HG03460 (cell line): ENCODE results near the gene C11orf58.
A peak's percentile ranks its signal among the peaks of the same experiment; 100 is the strongest.

Experiments used
- ATAC-seq: cut with Tn5 transposase; IDR thresholded peaks from one replicate; pipeline ENCODE4 v1.9.1; 2021; ENCODE audit not compliant: unreplicated experiment

Gene C11orf58

DNA sequence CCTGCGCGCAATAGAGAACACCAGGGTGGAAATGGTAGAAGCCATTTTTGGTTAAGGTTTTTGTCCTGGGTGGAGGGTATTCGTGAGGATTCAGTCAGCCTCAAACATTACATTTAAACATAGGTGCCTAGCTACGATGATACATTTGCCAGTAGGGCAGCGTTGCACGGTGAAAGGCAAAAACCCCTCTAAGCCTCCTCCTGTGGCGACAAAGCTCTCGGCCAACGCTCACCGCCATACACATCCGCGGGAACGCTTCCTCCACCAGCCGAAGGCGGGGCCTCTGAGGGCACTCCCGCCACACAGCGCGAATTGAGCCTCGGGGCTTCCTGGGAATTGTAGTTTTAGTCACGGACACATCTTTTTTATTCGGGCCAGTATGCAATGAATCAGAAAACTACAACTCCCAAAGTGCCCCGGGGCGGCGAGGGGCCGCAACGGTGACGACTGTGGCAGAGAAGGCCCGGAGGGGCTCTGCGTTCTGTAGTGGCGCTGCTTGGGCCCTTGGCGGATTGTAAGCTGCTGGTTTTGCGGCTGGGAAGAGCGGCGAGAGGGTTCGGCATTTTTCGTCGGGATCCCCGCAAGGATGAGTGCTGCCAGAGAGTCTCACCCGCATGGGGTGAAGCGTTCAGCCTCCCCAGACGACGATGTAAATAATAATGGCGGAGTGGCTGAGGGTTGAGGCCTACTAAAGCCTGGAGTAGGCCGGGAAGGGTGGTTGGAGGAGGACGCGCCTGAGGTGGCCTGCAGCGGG is at the start of gene C11orf58:
Gene C11orf58, plus strand, starts transcription at position 455 of the 754 bp plus-strand sequence. Its CDS starts 132 bp downstream, at position 587.
- peak; percentile 97 for ATAC-seq

- ATAC-seq, result no peak
Measured at GRCh38 chr11:16690086-16690485, 48.4 kb upstream of the C11orf58 start.

- ATAC-seq, result no peak
Measured at GRCh38 chr11:16703795-16704194, 34.7 kb upstream of the C11orf58 start.

- no peak for ATAC-seq
Measured at GRCh38 chr11:16713594-16713993, 24.9 kb upstream of the C11orf58 start.

DNA sequence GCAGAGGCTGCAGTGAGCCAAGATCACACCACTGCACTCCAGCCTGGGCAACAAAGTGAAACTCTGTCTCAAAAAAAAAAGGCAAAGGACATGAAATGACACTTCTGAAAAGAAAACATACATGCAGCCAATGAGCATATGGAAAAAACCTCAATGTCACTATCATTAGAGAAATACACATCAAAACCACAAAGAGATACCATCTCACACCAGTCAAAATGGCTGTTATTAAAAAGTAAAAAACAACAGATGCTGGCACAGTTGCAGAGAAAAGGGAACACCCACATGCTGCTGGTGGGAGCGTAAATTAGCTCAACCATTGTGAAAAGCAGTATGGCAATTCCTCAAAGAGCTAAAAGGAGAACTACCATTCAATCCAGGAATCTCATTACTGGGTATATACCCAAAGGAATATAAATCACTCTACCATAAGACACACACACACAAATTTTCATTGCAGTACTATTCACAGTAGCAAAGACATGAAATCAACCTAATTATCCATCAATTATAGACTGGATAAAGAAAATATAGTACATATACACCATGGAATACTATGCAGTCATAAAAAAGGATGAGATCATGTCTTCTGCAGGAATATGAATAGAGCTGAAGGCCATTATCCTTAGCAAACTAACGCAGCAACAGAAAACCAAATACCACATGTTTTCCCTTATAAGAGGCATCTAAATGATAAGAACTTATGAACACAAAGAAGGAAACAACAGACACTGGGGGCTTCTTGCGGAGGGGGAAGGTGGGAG is 15.7 kb upstream of the C11orf58 start:
- no peak for ATAC-seq

GRCh38 chr11:16727806-16728205 is 10.6 kb upstream of the C11orf58 start:
- ATAC-seq, result no peak

DNA sequence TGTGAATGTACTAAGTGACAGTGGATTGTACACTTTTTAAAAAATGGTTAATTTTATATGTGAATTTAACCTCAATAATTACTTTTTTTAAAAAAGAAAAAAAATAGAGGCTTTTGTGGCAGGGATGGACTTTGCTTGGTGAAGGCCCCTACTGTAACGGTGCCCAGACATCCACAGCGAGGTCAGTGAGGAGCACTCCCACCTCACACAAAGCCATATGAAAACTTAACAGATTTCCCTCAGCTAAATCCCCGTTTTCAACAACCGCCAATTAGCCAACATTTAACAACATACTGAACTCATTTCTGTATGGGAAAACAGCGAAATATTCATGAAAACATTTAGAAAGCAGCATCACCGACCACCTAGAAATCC is 642 bp upstream of the C11orf58 start:
- ATAC-seq, result peak; percentile 12

GRCh38 chr11:16738947-16739815 is 734 bp downstream of the C11orf58 start:
- ATAC-seq, result peak; percentile 0

DNA sequence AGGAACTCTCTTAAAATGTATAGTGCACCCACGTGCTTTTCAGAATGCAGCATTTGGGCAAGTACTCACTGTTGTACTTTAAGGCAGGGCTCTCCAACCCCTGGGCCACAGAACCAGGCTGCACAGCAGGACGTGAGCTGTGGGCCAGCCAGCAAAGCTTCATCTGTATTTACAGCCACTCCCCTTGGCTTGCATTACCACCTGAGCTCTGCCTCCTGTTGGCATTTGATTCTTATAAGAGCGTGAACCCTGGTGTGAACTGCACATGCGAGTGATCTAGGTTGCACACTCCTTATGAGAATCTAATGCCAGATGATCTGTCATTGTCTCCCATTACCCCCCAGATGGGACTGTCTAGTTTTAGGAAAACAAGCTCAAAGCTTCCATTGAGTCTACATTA is 3.0 kb downstream of the C11orf58 start:
- no peak for ATAC-seq

DNA sequence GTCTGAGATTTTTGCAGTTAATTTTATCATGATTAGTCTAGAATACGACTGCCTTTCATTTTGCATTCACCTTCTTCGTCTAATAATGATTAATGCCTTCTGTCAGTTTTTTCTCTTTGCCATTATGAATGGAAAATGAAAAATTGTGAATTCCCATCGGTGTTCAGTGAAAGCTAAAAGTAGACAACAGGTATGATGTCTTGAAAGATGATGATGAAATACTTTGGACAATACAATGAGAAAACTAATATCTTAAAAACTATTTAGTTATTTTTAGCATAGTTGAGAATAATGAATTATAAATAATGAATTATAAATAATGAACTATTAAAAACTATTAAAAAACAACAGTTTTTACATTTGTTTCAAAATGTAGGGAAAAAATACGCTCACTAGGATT is 5.0 kb downstream of the C11orf58 start:
- no peak for ATAC-seq

DNA sequence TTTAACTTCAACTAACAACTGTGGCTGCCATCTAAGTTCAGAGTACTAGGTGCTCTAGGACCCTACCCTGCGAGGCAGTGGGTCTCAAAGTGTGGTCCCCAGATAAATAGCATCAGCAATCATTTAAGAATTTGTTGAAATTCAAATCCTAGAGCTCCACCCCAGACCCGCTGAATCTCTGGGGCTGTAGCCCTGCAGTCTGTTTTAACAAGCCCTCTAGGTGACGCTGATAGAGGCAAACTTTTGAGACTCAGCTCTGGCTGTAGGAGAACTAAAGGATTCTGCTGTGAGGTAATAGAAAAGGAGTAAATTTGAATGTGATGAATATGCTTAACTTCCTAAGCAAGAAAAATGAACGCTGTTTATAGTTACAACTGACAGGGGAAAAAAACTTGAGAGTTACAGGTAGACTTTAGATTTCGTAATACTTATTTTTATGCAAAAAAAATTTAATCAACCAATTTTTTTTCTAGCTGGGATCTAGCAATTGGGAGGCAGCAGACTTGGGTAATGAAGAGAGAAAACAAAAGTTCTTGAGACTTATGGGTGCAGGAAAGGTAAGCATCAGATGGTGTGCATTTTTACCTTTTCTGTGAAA is 5.8 kb downstream of the C11orf58 start:
- ATAC-seq, result no peak

DNA sequence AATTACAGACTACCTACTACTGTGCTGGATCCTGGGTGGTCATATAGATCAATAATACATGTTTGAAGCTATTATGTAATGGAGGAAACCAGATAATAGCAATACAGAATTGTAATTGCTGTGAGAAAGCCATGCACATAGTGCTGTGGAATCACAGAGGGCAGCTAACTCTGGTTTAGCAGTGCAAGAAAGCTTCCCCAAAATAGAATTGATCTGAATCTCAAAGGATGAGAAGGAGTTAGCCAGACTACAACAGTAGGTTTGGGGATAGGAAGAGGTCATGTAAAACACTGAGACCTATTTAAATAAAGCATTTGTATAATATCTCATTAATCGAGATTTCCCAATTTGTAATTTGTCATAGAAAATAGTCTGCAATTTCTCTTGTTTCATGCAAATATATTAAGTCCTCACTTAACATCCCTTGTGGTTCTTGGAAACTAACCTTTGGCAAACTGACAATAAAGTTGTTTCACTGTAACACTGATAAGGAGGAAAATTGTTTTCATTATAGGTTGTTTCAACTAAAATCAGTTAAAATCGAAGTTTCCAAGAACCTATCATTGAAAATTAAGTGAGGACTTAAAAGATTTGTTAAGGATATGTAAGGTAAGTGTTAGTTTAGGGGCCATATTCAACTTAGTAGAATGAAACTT is 7.6 kb downstream of the C11orf58 start:
- ATAC-seq, result no peak

GRCh38 chr11:16749092-16749491 is 10.6 kb downstream of the C11orf58 start:
- ATAC-seq, result no peak

GRCh38 chr11:16749666-16750065 is 11.2 kb downstream of the C11orf58 start:
- no peak for ATAC-seq

DNA sequence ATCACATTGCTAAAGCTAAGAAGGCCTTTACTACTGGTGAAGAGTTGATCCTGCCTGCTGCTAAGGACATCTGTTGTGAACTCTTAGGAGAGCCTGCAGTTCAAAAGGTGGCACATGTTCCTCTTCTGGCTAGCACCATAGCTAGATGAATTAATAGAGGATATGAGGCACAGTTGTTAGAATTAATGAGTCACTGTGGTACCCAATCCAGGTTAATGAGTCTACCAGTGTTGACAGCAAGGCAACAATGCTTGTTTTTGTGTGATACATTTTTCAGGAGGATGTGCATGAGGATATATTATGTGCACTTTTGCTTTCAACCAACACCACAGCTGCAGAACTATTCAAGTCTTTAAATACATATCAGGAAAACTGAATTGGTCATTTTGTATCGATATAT is 12.0 kb downstream of the C11orf58 start:
- ATAC-seq, result peak; percentile 56

- ATAC-seq, result no peak
Measured at GRCh38 chr11:16758382-16759024, 20.1 kb downstream of the C11orf58 start.

DNA sequence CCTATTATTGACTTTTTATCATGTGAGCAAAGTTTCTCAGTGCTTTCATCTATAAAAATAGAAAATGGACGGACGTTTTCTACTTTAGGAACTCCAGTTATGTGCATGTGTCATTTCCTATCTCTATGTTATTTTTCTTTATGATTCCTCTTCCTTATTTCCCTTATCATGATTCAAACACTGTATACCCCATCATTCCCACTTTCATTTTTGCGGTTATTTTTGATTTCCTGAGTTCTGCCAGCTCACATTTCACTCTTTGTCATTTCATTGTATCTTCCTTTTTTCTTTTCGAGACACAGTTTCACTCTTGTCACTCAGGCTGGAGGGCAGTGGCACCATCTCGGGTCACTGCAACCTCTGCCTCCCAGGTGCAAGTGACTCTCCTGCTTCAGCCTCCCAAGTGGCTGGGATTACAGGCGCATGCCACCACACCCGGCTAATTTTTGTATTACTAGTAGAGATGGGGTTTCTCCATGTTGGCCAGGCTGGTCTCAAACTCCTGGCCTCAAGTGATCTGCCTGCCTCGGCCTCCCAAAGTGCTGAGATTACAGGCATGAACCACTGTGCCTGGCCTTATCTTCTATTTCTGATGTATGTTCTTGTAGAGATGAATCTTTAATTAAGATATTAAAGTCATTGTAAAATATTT is 21.5 kb downstream of the C11orf58 start:
- ATAC-seq, result no peak

DNA sequence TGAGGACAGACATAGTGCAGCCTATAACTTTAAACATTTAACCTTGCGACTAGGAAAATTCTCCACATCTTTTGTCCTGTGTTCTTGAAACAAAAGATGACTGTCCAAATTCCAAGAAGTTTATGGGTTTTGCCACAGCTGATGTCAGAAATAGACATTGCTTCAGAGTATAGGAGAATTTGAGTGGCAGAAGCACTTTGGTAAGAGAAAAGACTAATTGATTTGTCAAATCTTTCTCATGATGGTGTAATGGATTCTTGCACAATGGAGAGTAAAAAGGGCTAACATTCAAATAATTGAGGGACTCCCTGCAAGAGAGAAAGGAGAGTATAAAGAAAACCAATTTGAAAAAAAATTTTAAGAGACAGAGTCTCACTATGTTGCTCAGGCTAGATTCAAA is 25.3 kb downstream of the C11orf58 start:
- ATAC-seq, result no peak

- no peak for ATAC-seq
Measured at GRCh38 chr11:16764888-16765287, 26.4 kb downstream of the C11orf58 start.

- no peak for ATAC-seq
Measured at GRCh38 chr11:16767137-16767536, 28.7 kb downstream of the C11orf58 start.
